Measurements from ENCODE around the gene OR10H1.
A peak's percentile ranks its signal among the peaks of the same experiment; 100 is the strongest.

OR10H1 gene

DNA sequence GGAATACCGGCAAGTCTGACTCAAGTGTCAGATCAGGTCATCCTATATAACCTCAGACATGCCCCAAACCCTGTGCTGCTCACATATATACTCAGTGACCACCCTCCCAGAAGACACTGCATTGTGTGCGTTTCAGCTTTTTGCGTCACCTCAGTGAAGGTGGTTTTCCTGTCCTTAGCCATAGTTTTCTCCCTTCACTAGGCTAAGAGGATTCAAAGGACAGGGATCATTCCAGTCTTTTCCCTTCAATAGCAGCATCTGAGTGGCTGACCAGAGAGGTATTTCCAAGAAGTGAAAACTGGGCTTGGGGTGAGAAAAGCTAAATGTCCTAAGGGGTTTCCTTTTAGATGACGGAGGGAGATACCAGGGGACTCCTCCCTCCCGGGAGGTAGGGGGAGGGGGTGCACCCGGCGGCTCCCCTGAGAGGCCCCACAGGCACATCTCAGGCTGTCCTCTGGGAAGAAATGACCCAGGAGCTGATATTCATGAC is 12.7 kb upstream of the OR10H1 start:
- no peak overlapping the region for H3K4me3 ChIP-seq (ENCODE audit: low read length)
- H3F3A ChIP-seq (ENCODE audit: control insufficient read depth, insufficient read depth), result no peaks in the 10 kb centered on the region
- no peaks in the 10 kb centered on the region for H3K9me2 ChIP-seq (replicated peaks; ENCODE audit: control insufficient read depth, low read length)
- no peaks in the 10 kb centered on the region; the same call in 1 of the 2 replicates for H3K27me3 ChIP-seq (ENCODE audit: control insufficient read depth, low read length)
- no peaks in the 10 kb centered on the region for H3K79me2 ChIP-seq (ENCODE audit: control insufficient read depth, low read length)
- TF ChIP-seq, protein P1, sequence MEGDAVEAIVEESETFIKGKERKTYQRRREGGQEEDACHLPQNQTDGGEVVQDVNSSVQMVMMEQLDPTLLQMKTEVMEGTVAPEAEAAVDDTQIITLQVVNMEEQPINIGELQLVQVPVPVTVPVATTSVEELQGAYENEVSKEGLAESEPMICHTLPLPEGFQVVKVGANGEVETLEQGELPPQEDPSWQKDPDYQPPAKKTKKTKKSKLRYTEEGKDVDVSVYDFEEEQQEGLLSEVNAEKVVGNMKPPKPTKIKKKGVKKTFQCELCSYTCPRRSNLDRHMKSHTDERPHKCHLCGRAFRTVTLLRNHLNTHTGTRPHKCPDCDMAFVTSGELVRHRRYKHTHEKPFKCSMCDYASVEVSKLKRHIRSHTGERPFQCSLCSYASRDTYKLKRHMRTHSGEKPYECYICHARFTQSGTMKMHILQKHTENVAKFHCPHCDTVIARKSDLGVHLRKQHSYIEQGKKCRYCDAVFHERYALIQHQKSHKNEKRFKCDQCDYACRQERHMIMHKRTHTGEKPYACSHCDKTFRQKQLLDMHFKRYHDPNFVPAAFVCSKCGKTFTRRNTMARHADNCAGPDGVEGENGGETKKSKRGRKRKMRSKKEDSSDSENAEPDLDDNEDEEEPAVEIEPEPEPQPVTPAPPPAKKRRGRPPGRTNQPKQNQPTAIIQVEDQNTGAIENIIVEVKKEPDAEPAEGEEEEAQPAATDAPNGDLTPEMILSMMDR (IDR thresholded peaks at IDR 0.05; ENCODE audit: low read depth, low read length, poor library complexity, severe bottlenecking), result no peak
- no peak for TF ChIP-seq EZH2phosphoT487 (IDR thresholded peaks at IDR 0.05; ENCODE audit: borderline replicate concordance, low read length)
- no peaks in the 10 kb centered on the region for H3K36me3 ChIP-seq (ENCODE audit: control insufficient read depth, low read length)
- H3K4me2 ChIP-seq (ENCODE audit: low read length), result peak overlapping the region; percentile 15; the same call in 1 of the 2 replicates
- H3K4me1 ChIP-seq (ENCODE audit: control insufficient read depth, low read length), result peaks cover 8% of the 10 kb centered on the region
- no peak overlapping the region for H3K27ac ChIP-seq (ENCODE audit: low read depth, low read length)
- H4K20me1 ChIP-seq (ENCODE audit: control insufficient read depth, insufficient read depth, low read depth, low read length), result no peaks in the 10 kb centered on the region
- no peaks in the 10 kb centered on the region for H3K9me3 ChIP-seq (ENCODE audit: control insufficient read depth, insufficient read depth, low read length)

DNA sequence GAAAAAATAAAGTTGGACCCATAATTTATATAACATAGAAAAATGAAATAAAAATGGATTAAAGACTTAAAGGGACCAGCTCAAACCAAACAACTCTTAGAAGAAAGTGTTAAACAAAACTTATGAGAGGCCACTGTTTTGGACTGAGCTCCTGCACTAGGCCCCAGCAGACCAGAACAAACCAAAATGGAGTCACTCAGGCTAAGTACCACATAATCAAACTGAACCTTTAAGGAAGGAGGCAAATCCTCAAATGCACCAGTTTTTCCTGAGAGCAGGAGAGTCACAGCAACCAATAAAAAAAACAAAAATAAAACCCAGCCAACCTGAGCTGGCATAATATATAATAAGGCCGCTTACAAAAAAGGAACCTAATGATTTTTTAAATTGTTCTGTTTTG is 10.3 kb upstream of the OR10H1 start:
- Histone ChIP-seq H3K27me3 (ENCODE audit: control insufficient read depth, low read length) (no peaks in the 10 kb centered on the region; the same call in 1 of the 2 replicates), H3K9me3 (ENCODE audit: control insufficient read depth, insufficient read depth, low read length) (no peaks in the 10 kb centered on the region), H3K27ac (ENCODE audit: low read depth, low read length) (no peak overlapping the region)

DNA sequence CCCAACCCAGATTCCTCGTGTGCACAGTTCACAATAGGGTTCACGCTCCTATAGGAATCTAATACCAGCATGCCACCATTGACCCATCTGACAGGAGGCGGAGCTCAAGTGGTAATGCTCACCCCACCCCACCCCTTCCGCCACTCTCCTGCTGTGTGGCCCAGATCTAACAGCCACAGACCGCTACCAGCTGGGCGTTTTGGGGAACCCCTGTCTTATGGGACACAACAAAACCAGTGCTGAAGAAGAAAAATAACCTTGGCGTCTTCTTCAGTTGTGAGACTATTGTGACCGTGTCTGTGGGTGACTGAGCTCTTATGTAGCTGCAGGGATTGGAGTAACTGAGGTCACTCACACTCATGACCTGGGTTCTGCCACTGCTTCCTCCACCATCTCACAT is 5.2 kb upstream of the OR10H1 start:
- Histone ChIP-seq H3K4me1 (ENCODE audit: control insufficient read depth, low read length) (no peaks in the 10 kb centered on the region), H3K36me3 (ENCODE audit: control insufficient read depth, low read length) (no peaks in the 10 kb centered on the region), H3K9me3 (ENCODE audit: control insufficient read depth, insufficient read depth, low read length) (no peaks in the 10 kb centered on the region), H3K27ac (ENCODE audit: low read depth, low read length) (no peak overlapping the region), H3F3A (ENCODE audit: control insufficient read depth, insufficient read depth) (no peaks in the 10 kb centered on the region), H3K79me2 (ENCODE audit: control insufficient read depth, low read length) (no peaks in the 10 kb centered on the region), H3K27me3 (ENCODE audit: control insufficient read depth, low read length) (no peaks in the 10 kb centered on the region; the same call in 1 of the 2 replicates), H3K4me3 (ENCODE audit: low read length) (no peak overlapping the region), H3K4me2 (ENCODE audit: low read length) (no peak overlapping the region), H3K9me2 (replicated peaks; ENCODE audit: control insufficient read depth, low read length) (no peaks in the 10 kb centered on the region), H4K20me1 (ENCODE audit: control insufficient read depth, insufficient read depth, low read depth, low read length) (no peaks in the 10 kb centered on the region)
- TF ChIP-seq EZH2phosphoT487 (IDR thresholded peaks at IDR 0.05; ENCODE audit: borderline replicate concordance, low read length), result no peak
- TF ChIP-seq, protein P1 (IDR thresholded peaks at IDR 0.05; ENCODE audit: low read depth, low read length, poor library complexity, severe bottlenecking), result no peak

More for the DNA sequence above, 10.3 kb upstream of the OR10H1 start:
- no peaks in the 10 kb centered on the region for H3F3A ChIP-seq (ENCODE audit: control insufficient read depth, insufficient read depth)
- H3K9me2 ChIP-seq (replicated peaks; ENCODE audit: control insufficient read depth, low read length), result no peaks in the 10 kb centered on the region
- H3K36me3 ChIP-seq (ENCODE audit: control insufficient read depth, low read length), result no peaks in the 10 kb centered on the region
- no peaks in the 10 kb centered on the region for H4K20me1 ChIP-seq (ENCODE audit: control insufficient read depth, insufficient read depth, low read depth, low read length)
- no peak for TF ChIP-seq EZH2phosphoT487 (IDR thresholded peaks at IDR 0.05; ENCODE audit: borderline replicate concordance, low read length)
- TF ChIP-seq, protein P1 (IDR thresholded peaks at IDR 0.05; ENCODE audit: low read depth, low read length, poor library complexity, severe bottlenecking), result no peak
- H3K4me2 ChIP-seq (ENCODE audit: low read length), result no peak overlapping the region
- H3K79me2 ChIP-seq (ENCODE audit: control insufficient read depth, low read length), result no peaks in the 10 kb centered on the region
- H3K4me3 ChIP-seq (ENCODE audit: low read length), result no peak overlapping the region
- peaks cover 8% of the 10 kb centered on the region for H3K4me1 ChIP-seq (ENCODE audit: control insufficient read depth, low read length)
